Right atrium auricular region (tissue), 2 donors: ENCODE results near the gene ACOX1. TPM values are rescaled to one million over a fixed set of nuclear protein-coding genes. Genes with fewer than 3 reads are reported as not detected.

Source experiments
- DNase-seq: peaks from one replicate; pipeline ENCODE4 v3.0.0-alpha.2; 2019; ENCODE audit warnings: low spot score
- H3K27ac ChIP-seq, 2 donors: fragments of 200-600 bp; sonication (generic); 1 replicate in 1 of 2; 2 replicates in 1 of 2; pipeline ENCODE4 v1.5.1; 2016 to 2019
- H3K27me3 ChIP-seq, 2 donors: fragments of 200-600 bp; sonication (generic); one replicate each; pipeline versions ENCODE4 v1.5.1 to v1.6.0; 2017 to 2019
- H3K36me3 ChIP-seq: fragments of 200-600 bp; sonication (generic); one replicate; pipeline ENCODE4 v1.5.1; 2016
- H3K4me1 ChIP-seq, 2 donors: fragments of 200-600 bp; sonication (generic); one replicate each; pipeline versions ENCODE4 v1.5.1 to v1.6.0; 2017 to 2019
- H3K4me3 ChIP-seq, 2 donors: fragments of 200-600 bp; sonication (generic); 1 replicate in 1 of 2; 2 replicates in 1 of 2; pipeline ENCODE4 v1.5.1; 2017 to 2019; ENCODE audit warnings: mild to moderate bottlenecking in 1 of 2, moderate library complexity in 1 of 2
- H3K9me3 ChIP-seq, 2 donors: fragments of 200-600 bp; sonication (generic); one replicate each; pipeline ENCODE4 v1.5.1; 2019
- total RNA-seq, 2 donors: library from RNA; depleted of rRNA; stranded (reverse); fragments of >200 nt; gene quantifications; one replicate each; pipeline ENCODE4 v1.1.0, GENCODE V29; 2016
- TF ChIP-seq, protein P1 (sequence below), 2 donors: fragments of 200-600 bp; sonication (generic); IDR thresholded peaks; one replicate each; pipeline ENCODE4 v1.5.1; 2019; ENCODE audit warnings: antibody characterized with exemption in 2 of 2

Gene ACOX1
- total RNA-seq, 2 donors from 2014 or later, result 49.6 to 67.4 TPM

DNA sequence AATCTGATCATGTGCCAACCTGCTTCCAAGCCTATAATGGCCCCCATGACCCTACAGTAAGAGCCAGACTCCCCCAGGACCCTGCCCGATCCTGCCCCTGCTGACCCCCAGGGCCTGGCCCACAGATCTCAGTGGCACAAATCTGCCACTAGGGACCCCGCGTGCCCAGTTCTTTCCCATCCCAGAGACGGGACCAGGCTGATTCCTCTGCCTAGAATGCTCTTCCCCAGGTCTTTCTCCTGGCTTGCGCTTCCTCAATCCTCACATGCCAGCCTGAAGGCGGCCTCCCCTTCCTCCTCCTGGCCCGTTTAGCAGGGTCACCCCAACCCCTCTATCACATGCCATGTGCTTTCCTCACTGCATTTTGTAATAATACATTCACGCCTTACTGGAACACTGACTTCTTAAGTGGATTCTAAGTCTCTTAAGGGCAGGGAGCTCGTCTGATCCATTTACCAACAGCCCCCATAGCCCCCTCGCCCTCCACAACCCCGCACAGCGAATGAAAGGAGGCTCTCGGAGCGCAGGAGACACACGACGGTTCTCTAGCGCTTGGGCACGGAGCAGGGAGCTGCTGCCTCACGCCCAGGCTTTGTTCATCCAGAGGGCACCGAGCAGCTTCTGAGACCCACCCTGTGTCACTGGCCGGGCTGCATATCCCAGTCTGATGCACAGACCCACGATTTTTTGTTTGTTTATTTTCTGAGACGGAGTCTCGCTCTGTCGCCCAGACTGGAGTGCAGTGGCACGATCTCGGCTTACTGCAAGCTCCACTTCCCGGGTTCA, 83.4 kb downstream of the ACOX1 start:
- no peak for DNase-seq
- Histone ChIP-seq H3K4me3 (peak overlapping the region; percentile 63 to 74), H3K27me3 (no peaks in the 10 kb centered on the region), H3K36me3 (peaks cover 45% of the 10 kb centered on the region), H3K4me1 (peaks cover 0 to 27% of the 10 kb centered on the region in 2 donors), H3K27ac (peak overlapping the region; percentile 91), H3K9me3 (no peaks in the 10 kb centered on the region)
- TF ChIP-seq, protein P1, sequence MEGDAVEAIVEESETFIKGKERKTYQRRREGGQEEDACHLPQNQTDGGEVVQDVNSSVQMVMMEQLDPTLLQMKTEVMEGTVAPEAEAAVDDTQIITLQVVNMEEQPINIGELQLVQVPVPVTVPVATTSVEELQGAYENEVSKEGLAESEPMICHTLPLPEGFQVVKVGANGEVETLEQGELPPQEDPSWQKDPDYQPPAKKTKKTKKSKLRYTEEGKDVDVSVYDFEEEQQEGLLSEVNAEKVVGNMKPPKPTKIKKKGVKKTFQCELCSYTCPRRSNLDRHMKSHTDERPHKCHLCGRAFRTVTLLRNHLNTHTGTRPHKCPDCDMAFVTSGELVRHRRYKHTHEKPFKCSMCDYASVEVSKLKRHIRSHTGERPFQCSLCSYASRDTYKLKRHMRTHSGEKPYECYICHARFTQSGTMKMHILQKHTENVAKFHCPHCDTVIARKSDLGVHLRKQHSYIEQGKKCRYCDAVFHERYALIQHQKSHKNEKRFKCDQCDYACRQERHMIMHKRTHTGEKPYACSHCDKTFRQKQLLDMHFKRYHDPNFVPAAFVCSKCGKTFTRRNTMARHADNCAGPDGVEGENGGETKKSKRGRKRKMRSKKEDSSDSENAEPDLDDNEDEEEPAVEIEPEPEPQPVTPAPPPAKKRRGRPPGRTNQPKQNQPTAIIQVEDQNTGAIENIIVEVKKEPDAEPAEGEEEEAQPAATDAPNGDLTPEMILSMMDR (IDR thresholded peaks at IDR 0.05), result peak in 1 of 2 donors; percentile 16

DNA sequence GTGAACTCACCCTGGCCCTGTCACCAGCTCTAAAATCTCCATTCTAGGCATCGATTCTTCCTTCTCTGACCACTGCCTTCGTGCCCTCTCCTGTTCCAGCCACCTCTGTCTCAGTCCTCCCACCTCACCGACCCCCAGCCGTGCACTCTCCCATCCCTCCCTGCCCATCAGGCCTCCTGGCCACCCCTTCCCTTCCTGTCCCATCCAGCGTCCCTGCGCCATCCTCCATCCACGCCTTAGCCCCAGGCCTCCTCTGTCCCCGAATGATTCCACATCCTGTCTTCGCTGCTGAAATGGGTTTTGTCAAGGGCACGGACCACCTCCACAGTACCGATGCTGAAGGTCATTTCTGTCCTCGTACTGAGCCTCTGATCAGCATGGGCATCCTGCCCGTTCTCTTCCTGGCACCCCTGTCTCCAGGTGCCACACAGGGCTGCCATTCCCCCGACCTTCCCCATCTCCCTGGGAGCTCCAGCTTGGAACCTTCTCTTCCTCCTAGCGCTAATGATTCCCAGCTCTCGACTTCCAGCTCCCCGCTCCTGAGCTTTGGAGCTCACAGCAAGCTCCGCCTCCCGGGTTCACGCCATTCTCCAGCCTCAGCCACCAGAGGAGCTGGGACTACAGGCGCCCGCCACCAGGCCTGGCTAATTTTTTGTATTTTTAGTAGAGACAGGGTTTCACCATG, 84.8 kb downstream of the ACOX1 start:
- no peak for DNase-seq
- H3K27me3 ChIP-seq, result no peaks in the 10 kb centered on the region
- peaks cover 0 to 27% of the 10 kb centered on the region in 2 donors for H3K4me1 ChIP-seq
- H3K9me3 ChIP-seq, result no peaks in the 10 kb centered on the region
- H3K4me3 ChIP-seq, result no peak overlapping the region
- peaks cover 33% of the 10 kb centered on the region for H3K36me3 ChIP-seq
- TF ChIP-seq, protein P1 (IDR thresholded peaks at IDR 0.05), result no peak
- no peak overlapping the region for H3K27ac ChIP-seq

DNA sequence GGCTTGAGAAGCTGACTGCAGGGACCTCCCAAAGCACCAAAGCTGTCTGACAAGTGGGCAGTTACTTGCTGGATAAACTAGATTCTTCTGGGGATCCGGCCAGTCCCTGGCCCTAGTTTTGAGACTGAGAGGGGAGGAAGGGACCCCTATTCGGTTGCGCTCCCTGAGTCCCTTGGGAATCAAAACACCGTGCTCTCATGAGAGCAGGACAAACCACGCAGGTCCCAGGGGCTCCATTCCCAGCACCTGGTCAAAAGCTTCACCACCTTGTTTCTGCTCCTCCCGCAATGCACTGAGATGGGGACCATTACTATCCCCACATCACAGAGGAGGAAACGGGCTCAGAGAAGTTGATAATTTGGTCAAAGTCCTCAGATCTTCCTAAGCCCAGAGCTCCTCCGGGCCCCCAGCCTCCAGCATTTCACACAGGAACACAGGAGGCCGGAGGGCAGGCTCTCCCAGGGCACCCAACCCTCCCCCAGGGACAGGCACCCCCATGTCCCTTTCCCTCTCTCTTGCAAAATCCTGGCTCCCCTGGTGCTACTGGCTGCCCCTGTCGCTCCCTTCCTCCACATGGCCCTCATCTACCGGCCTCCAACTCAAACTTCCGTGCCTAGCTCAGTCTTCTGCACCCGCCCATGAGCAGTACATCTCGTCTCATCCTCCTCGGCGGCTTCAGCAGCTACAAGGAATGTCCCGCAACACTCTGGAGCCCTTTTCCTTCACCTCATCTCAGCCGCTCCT, 85.5 kb downstream of the ACOX1 start:
- TF ChIP-seq, protein P1 (IDR thresholded peaks at IDR 0.05), result no peak
- Histone ChIP-seq H3K36me3 (peaks cover 25% of the 10 kb centered on the region), H3K27ac (no peak overlapping the region), H3K27me3 (no peaks in the 10 kb centered on the region), H3K9me3 (no peaks in the 10 kb centered on the region), H3K4me1 (peaks cover 0 to 27% of the 10 kb centered on the region in 2 donors), H3K4me3 (no peak overlapping the region)
- DNase-seq, result no peak

DNA sequence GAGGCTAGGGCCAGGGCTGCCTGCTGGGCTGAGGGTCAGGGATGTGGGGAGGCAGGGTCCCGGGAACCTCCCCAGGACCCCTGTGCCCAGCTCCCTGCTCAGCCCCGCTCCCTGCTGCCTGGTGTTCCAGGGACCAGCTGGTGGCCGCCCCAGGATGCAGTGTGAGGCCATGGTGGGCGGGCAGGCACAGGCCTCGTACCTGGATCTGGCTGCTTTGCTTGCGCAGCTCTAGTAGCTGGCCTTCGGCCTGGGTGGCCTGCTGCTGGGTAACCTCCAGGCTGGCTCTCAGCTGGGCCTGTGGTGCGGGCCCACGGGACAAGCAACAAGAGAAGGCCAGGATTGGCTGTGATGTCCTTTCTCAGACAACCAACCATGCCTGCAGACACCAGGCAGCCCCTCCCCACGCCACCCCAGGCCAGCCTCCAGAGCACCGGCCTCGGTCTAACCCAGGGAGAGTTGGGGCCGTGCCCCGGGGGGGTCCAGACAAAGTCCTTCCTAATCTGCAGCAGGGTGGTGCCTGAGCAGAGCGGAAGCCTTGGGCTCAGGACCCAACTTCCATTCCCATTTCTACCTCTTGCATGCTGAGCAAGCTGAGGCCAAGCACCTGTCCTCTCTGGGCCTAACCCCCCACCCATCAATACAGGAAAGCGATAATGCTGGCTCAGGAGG, 86.3 kb downstream of the ACOX1 start:
- TF ChIP-seq, protein P1 (IDR thresholded peaks at IDR 0.05), result no peak
- Histone ChIP-seq H3K27me3 (no peaks in the 10 kb centered on the region), H3K9me3 (no peaks in the 10 kb centered on the region), H3K27ac (no peak overlapping the region), H3K4me3 (no peak overlapping the region), H3K36me3 (peaks cover 21% of the 10 kb centered on the region), H3K4me1 (peaks cover 0 to 27% of the 10 kb centered on the region in 2 donors)
- no peak for DNase-seq
